ENCODE measurements around the gene CHST13. TPM values are rescaled to one million over a fixed set of nuclear protein-coding genes. Genes with fewer than 3 reads are reported as not detected.

CHST13 gene, protein sequence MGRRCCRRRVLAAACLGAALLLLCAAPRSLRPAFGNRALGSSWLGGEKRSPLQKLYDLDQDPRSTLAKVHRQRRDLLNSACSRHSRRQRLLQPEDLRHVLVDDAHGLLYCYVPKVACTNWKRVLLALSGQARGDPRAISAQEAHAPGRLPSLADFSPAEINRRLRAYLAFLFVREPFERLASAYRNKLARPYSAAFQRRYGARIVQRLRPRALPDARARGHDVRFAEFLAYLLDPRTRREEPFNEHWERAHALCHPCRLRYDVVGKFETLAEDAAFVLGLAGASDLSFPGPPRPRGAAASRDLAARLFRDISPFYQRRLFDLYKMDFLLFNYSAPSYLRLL
- polyA plus RNA-seq (ENCODE audit: low read depth in 6 of 6), result under 1 TPM in 2 of 6 donors, not detected in 4; 0.16 to 0.53 TPM

DNA sequence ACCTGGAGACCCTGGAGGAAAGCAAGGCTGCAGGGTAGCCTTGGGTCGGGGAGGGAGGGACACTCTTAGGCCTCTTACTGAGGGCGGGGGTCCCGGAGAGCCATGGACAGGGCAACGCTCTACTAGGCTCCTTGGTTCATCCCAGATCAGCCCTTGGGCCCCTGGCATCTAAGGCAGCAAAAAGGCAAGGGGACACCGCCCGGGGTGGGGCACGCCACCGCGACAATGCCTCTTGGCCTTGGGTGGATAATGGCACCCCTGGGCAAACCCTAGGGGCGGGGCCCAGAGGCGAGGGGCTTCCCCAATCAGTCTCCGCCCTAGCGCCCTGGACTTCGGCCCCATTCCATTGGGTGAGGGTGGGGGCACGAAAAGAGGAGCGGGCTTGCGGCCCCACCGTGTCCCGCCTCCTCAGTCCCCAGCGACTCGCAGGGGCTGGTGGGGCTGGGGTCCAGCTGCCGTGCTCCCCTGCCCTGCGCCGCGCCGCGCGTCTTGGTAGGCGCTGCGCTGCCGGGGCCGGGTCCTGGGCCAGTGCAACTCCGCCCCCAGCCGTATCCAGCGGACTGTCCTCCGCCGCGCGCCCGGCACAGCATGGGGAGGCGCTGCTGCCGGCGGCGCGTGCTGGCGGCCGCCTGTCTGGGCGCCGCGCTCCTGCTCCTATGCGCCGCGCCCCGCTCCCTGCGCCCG is at the start of gene CHST13:
TSS of gene CHST13 (plus strand) at position 411 of the 684 bp plus-strand sequence. CDS start at position 589, 178 bp downstream.
- Mint-ChIP-seq H3K27ac (no peak within 1 kb of the TSS), H3K9me3 (no peaks in the 10 kb centered on the region), H3K4me1 (peaks cover 0 to 22% (median 8%) of the 10 kb centered on the region in 3 donors), H3K27me3 (peaks cover 22 to 48% (median 36%) of the 10 kb centered on the region in 3 donors), H3K4me3 (peak within 1 kb of the TSS in 4 of 8 donors; percentile 12 to 64 (median 34)), H3K36me3 (no peaks in the 10 kb centered on the region)
- DNase-seq (no peak), ATAC-seq (ENCODE audit: low read depth in 2 of 2) (no peak)

DNA sequence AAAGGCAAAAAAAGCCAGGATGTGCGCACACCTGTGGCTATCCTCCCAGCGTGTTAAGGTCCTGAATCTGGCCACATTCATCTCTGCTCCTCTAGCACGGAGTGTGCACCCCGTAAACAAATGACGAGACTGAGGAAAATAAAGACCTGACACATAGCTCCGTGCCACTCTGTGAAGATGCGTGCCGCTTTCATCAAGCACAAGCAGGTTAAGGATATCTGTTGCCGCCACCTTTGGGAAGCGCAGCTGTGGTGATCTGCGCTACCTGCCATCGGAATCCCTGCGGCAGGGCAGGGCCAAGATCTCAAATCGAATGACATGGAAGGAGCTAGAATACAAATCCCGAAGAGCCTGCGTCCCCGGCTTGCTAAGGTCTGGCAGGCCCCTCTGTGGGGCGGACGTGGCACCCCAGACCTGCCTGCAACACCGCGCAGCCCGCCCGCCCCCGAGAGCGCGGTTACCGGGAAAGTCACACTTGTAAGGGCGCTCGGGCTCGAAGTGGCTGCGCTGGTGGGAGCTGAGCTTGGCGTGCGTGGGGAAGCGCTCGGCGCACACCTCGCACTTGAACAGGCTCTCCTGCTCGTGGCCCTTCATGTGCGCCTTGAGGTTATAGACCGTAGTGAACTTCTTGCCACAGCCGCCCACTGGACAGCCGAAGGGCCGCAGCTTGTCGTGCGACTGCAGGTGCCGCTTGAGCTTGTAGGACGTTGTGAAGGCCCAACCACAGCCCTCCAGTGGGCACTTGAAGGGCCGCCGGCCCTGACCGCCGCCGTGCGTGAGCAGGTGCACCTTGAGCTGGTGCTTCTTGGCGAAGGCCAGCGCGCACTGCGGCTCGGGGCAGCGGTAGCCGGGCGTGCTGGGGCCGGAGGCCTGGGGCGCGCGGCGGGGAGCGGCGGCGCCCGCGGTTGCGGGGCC is 49.2 kb upstream of the CHST13 start:
- Mint-ChIP-seq H3K36me3 (peaks cover 8 to 13% of the 10 kb centered on the region in 2 donors), H3K4me3 (peak overlapping the region; percentile 65 to 91 (median 85)), H3K9me3 (no peaks in the 10 kb centered on the region), H3K4me1 (peaks cover 36 to 46% (median 42%) of the 10 kb centered on the region in 3 donors), H3K27me3 (no peaks in the 10 kb centered on the region), H3K27ac (peak overlapping the region in 5 of 6 donors; percentile 80 to 92 (median 84))
- peak in 1 of 2 donors; percentile 1 for ATAC-seq (ENCODE audit: low read depth in 2 of 2)
- peak; percentile 35 for DNase-seq

DNA sequence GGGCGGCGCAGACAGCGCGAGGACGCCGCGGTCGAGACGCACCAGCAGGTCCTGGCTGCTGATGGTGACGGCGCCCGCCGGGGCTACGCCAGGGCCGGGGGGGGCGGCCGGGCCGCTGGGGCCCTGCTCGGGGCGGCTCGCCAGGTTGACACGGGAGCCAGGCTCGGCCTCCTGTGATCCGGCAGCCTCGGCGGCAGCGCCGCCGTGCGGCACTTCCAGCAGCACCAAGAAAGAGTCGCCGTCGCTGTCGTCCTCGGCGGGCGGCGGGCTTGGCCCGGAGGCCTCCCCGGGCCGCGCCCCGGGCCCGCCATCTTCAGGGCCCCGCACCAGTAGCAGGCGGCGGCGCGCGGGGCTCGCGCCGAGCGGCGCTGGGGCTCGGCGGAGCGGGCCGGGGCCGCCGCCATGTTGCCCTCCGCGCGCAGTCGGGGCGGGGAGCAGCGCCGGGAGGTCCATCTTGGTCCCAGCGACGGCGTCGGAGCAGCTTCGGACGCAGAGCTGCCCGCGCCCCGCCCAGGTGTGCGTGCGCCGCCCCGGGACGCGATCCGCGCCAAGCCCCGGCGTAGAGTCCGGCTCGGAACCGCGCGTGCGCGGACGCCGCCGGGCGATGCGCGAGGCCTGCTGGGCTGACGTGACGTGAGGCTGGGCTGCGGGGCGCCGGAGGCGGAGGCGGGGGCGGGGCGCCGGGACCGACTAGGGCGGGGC is 48.4 kb upstream of the CHST13 start, which contains the start of gene ZXDC:
TSS of gene ZXDC (minus strand) at position 479 of the 702 bp plus-strand sequence. CDS start at position 453, 26 bp downstream.
- DNase-seq (peak; percentile 90), ATAC-seq (ENCODE audit: low read depth in 2 of 2) (peak; percentile 79 to 83)
- Mint-ChIP-seq H3K4me3 (peak within 1 kb of the TSS; percentile 65 to 94 (median 90)), H3K36me3 (peaks cover 8 to 10% of the 10 kb centered on the region in 2 donors), H3K27me3 (peaks cover 0 to 2% (median 0%) of the 10 kb centered on the region in 3 donors), H3K4me1 (peaks cover 33 to 43% (median 41%) of the 10 kb centered on the region in 3 donors), H3K9me3 (no peaks in the 10 kb centered on the region), H3K27ac (peak within 1 kb of the TSS; percentile 80 to 95 (median 92))

DNA sequence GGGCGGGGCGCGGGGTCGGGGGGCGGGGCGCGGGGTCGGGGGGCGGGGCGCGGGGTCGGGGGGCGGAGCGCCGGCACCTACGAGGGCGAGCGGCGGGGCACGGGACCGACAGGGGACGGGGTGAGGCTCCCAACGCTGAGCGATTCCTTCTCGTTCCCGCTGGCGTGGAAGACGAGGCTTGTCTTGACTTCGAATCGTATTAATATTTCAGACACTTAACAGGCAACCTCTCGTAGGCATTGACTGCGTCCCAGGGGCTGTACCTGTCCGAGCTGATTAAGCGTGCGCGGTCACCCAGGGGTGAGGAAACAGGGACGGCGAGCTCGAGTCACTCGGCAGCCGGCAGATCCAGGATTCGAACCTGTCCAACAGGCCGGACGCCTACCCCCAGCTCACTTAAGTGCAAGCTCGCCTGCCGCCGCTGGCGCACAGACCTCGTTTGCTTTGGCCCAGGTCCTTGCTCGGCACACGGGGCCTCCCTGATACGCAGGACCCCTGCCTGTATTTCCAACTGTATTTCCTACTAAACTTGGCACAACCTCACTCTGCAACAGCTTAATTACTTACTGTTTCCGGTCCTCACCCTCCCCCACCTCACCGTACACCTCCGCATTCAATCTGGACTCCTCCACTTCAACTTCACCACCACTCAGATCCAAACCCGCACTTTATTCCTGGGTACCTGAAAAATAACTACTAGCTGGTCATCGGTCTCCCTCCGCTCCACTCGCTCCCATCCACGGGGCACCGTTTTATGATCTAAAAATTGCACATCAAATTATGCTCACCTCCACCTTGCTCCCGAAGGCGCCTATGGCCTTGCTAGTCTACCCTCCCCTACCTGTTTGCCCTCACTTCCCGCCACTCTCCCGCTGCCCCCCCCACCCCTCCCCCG is 47.5 kb upstream of the CHST13 start:
- Mint-ChIP-seq H3K36me3 (peaks cover 8 to 10% of the 10 kb centered on the region in 2 donors), H3K4me3 (peak overlapping the region; percentile 65 to 94 (median 88)), H3K27me3 (peaks cover 0 to 4% (median 0%) of the 10 kb centered on the region in 3 donors), H3K4me1 (peaks cover 33 to 41% (median 40%) of the 10 kb centered on the region in 3 donors), H3K9me3 (no peaks in the 10 kb centered on the region), H3K27ac (peak overlapping the region; percentile 70 to 95 (median 82))
- DNase-seq (peak; percentile 53), ATAC-seq (ENCODE audit: low read depth in 2 of 2) (peak; percentile 18 to 27)

DNA sequence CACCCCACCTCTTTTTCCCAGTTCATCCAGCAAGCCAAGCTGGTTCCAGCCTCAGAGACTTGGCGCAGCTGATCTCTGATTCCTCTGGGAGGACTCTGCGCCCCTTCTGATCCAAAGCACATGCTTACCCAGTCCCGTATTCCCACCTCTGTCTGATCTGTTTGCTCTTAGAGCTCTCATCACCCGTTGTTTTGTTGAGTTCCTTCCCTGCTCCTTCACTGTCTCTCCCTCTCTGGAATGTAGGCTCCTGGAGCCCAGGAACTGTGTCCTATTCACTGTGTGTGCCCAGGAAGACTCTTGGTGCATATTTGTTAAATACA is 46.9 kb upstream of the CHST13 start:
- H3K27me3 Mint-ChIP-seq, result peaks cover 0 to 4% (median 0%) of the 10 kb centered on the region in 3 donors
- H3K27ac Mint-ChIP-seq, result peak overlapping the region in 4 of 6 donors; percentile 70 to 93 (median 88)
- peaks cover 8 to 10% of the 10 kb centered on the region in 2 donors for H3K36me3 Mint-ChIP-seq
- no peaks in the 10 kb centered on the region for H3K9me3 Mint-ChIP-seq
- ATAC-seq (ENCODE audit: low read depth in 2 of 2) (no peak), DNase-seq (no peak)
- peak overlapping the region; percentile 65 to 91 (median 87) for H3K4me3 Mint-ChIP-seq
- peaks cover 33 to 40% (median 35%) of the 10 kb centered on the region in 3 donors for H3K4me1 Mint-ChIP-seq

DNA sequence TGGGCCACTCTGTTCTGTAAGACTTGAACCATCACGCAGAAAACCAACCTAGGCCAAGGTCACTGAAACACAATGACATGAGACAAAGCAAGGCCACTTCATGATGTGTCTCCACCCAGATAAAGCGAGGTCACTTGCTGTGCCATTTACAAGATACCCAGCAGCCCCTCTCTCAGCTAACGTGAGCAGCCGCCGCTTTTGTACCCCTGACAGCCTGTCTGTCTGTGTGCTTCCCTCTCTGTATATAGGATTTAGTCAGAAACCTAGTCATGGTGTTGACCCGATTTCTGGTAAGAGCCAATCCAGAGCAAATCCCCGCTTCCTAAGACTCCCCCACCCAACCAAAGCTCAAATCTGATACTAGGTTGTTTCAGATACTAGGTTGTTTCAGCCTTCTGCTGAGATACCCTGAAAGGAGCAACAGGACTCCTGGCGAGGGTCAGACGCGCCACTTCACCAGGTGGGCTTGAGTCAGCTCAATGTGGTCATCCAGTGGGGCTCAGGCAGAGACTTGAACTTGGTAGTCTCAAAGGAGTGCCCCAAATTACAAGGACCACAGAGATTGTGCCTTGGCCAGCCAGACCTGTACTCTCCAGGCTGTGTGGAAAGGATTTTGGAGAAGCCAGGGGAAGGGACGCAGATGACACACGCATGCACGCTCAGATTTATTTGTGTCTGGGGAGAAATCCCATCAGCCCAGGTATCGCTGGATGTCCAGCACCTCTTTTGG is 45.2 kb upstream of the CHST13 start:
- no peak for DNase-seq
- Mint-ChIP-seq H3K27me3 (peaks cover 0 to 4% (median 2%) of the 10 kb centered on the region in 3 donors), H3K4me3 (peak overlapping the region in 2 of 8 donors; percentile 2 to 91), H3K27ac (no peak overlapping the region), H3K9me3 (no peaks in the 10 kb centered on the region), H3K4me1 (peaks cover 18 to 23% (median 21%) of the 10 kb centered on the region in 3 donors), H3K36me3 (no peaks in the 10 kb centered on the region)
- ATAC-seq (ENCODE audit: low read depth in 2 of 2), result no peak

DNA sequence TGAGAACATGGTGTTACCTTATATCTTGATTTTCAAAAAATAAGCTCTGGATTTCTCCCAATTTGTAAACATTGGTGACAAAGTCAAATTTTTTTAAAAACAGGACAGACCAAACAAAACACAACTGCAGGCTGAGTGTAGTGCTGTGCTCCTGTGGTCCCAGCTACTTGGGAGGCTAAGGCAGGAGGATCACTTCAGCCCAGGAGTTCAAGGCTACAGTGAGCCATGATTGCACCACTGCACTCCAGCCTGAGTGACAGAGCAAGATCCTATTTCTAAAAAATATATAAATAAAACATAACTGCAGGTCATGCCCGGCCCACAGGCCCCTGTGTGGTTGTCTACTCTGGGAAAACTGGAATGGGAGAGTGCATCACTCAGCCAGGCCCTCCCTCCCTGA is 44.3 kb upstream of the CHST13 start:
- H3K36me3 Mint-ChIP-seq, result no peaks in the 10 kb centered on the region
- peak overlapping the region in 1 of 8 donors; percentile 79 for H3K4me3 Mint-ChIP-seq
- no peak for ATAC-seq (ENCODE audit: low read depth in 2 of 2)
- no peak for DNase-seq
- H3K9me3 Mint-ChIP-seq, result no peaks in the 10 kb centered on the region
- no peak overlapping the region for H3K27ac Mint-ChIP-seq
- H3K27me3 Mint-ChIP-seq, result peaks cover 4 to 10% (median 6%) of the 10 kb centered on the region in 3 donors
- peaks cover 9 to 16% (median 14%) of the 10 kb centered on the region in 3 donors for H3K4me1 Mint-ChIP-seq

DNA sequence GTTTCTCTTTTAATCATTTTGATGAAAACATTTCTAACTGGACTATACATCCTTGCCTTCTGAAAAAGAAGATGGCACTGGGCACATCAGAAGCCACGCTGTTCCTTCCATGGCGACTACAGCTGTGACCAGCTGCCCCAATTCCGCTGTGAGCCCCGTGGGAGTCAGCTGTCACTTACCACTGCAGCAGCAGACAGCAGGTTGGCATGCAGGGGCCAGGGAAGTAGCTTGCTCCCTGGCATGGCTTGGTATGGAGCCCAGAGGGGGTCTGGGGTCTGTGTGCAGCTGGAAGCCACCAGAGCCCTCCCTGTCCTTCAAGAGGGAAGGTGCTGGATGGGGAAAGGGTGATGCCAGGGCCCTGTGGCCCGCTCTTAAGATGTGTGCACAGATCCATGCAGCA is 43.7 kb upstream of the CHST13 start:
- Mint-ChIP-seq H3K4me3 (peak overlapping the region in 2 of 8 donors; percentile 20 to 79), H3K9me3 (no peaks in the 10 kb centered on the region)
- no peak for ATAC-seq (ENCODE audit: low read depth in 2 of 2)

DNA sequence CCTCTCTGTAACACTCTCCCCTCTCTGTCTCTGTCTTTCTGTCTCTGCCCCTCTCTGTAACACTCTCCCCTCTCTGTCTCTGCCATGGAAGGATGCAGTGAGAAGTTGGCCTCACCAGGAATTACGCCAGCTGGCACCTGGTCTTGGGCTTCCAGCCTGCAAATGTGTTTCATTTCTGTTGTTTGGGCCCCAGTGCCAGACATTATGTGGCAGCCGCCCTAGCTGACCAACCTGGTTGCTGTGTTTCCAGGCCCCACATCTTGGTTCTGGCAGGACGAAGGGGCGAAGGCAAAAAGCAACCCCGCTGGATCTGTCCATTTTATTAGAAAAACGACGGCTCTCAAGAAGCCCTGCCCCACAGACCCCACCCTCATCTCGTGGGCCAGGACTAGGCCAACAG is 43.1 kb upstream of the CHST13 start:
- Mint-ChIP-seq H3K9me3 (no peaks in the 10 kb centered on the region), H3K4me3 (peak overlapping the region in 1 of 8 donors; percentile 79), H3K27ac (no peak overlapping the region), H3K4me1 (peaks cover 8 to 14% (median 10%) of the 10 kb centered on the region in 3 donors), H3K27me3 (peaks cover 4 to 10% (median 6%) of the 10 kb centered on the region in 3 donors), H3K36me3 (no peaks in the 10 kb centered on the region)
- ATAC-seq (ENCODE audit: low read depth in 2 of 2), result no peak
- DNase-seq, result no peak

More for the DNA sequence above, 43.7 kb upstream of the CHST13 start:
- peaks cover 8 to 14% (median 10%) of the 10 kb centered on the region in 3 donors for H3K4me1 Mint-ChIP-seq
- H3K27me3 Mint-ChIP-seq, result peaks cover 4 to 10% (median 6%) of the 10 kb centered on the region in 3 donors
- no peak overlapping the region for H3K27ac Mint-ChIP-seq
- no peaks in the 10 kb centered on the region for H3K36me3 Mint-ChIP-seq
- DNase-seq, result no peak

DNA sequence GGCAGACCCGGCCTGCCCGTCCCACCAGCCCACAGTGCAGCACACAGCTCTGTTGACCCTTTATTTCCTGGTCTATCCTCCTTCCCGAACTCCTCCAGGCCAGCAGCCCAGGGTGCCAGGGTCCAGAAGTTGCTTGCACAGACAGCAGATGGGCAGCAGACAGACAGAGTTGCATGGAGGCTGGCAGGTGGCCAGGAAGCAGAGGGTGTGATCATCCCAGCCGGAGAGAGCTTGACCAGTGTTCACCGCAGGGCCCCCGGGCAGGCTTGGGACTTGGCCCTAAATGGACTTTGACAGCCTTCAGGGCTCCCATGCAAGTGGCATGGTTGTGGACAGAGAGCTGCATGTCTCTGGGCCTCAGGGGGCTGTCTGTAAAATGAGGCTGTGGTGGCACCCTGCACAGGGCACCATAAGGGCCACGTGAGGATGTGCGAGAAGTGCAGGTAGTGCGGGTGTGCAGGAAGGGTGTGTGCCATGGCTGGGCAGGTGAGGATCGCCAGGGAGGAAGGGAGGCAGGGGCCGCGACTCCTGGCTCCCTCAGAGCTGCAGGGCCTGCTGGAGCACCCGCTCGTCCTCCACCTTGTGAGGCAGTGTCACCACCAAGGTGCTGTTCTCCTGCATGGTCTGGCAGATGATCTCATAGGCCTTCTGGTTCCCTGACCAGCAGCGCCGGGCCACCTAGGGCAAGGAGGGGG is 42.0 kb upstream of the CHST13 start:
- no peak for DNase-seq
- Mint-ChIP-seq H3K27ac (no peak overlapping the region), H3K36me3 (no peaks in the 10 kb centered on the region), H3K9me3 (no peaks in the 10 kb centered on the region), H3K27me3 (peaks cover 4 to 10% (median 6%) of the 10 kb centered on the region in 3 donors), H3K4me1 (peaks cover 10 to 13% (median 12%) of the 10 kb centered on the region in 3 donors), H3K4me3 (no peak overlapping the region)
- ATAC-seq (ENCODE audit: low read depth in 2 of 2), result no peak

Data from naive B cell (primary cell).